Skin epidermis (tissue), 12 donors: ENCODE measurements around the gene HOXB13.

Source experiments
- H3K27ac ChIP-seq, 21 experiments: fragments of 200-600 bp; sonication (generic) in 11 of 21; one replicate each; pipeline ENCODE4 v1.5.0; 2020; ENCODE audit warnings: mild to moderate bottlenecking in 3 of 21, inconsistent platforms in 2 of 21, moderate library complexity in 2 of 21
- H3K4me3 ChIP-seq, 7 experiments: fragments of 200-600 bp; sonication (generic) in 2 of 7; one replicate each; pipeline ENCODE4 v1.5.0; 2020; ENCODE audit warnings: inconsistent platforms in 2 of 7, mild to moderate bottlenecking in 2 of 7, moderate library complexity in 1 of 7

The HOXB13 gene

DNA sequence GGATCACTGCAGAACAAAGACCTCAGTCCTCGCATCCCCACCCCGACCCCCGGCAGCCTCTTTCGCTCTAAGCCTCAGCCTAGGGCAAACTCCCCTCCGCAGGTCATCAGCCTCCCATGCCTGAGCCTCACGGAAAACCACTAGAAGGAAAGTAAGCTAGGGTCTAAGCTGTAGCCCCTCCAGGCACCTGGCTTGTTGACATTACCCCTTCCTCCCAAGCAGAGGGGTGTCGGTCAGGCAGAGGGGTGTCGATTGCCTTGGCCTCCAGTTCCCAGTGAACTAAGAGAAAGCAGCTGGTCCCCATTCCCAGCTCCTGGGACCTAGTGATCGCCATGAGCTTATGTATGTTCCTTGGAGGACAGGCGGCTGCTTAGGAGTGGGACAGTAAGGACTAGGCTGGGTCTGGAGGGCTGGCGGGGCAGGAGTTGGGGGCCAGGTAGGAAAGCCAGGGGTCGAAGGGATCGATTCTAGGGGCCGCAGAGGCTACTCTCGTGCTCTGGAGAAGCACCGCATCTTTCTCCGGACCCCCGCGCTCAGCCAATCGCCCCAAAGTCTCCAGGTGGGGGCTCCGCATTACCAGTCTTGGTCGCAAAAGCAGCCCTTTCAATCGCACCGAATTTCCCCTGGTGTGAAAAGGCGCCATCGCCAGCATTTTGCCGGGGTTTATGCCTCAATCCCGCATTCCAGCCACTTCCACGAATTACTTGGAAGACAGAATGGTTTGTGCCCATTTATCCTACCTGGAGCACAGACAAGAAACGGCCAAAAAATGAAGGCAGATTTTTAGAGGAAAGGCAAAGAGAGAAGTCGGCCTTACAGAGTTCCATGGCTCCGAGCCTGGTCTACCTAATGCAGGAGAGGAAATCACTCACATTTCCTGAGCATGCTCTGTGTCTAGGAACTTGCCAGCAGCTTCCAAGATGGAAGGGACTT, 21.3 kb upstream of the HOXB13 start:
- H3K4me3 ChIP-seq: no peak overlapping the region
- H3K27ac ChIP-seq: no peak overlapping the region

DNA sequence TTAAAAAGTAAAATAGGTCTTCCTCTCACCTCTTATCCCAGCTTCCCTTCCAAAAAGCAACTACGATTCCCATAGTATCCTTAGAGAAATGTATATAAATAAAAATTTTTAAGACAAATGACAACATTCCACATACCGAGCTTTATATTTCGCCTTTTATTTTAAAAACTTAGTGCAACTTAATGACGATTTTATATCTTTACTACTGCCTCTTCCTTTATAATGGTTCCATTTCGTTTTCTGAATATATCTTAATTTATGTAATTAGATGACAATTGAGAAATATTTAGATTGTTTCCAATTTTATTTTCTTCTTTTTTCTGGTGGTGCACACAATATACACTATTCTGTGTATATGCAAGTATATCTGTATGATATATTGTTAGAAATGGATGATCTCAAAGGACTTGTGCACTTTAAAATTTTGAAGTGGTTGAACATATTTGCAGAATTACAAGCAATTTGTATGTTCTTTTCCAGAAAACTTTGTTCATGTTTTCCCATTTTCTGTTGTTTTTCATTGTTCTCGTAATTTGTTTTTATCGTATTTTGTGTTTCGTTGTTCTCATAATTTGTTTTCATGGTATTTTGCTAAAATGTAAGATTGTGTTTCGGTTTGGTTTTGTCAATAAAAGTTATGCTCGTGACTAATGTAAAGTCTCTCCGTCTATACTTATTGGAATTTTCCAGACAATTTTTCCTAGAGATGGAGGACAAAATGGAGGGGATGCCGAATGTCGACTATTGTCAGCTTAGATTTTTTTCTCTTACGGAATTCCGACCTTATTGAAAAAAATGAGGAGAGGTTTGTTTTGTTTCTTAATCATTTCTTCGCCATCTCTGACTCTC, 20.4 kb upstream of the HOXB13 start:
- Histone ChIP-seq H3K27ac (no peak overlapping the region), H3K4me3 (no peak overlapping the region)

DNA sequence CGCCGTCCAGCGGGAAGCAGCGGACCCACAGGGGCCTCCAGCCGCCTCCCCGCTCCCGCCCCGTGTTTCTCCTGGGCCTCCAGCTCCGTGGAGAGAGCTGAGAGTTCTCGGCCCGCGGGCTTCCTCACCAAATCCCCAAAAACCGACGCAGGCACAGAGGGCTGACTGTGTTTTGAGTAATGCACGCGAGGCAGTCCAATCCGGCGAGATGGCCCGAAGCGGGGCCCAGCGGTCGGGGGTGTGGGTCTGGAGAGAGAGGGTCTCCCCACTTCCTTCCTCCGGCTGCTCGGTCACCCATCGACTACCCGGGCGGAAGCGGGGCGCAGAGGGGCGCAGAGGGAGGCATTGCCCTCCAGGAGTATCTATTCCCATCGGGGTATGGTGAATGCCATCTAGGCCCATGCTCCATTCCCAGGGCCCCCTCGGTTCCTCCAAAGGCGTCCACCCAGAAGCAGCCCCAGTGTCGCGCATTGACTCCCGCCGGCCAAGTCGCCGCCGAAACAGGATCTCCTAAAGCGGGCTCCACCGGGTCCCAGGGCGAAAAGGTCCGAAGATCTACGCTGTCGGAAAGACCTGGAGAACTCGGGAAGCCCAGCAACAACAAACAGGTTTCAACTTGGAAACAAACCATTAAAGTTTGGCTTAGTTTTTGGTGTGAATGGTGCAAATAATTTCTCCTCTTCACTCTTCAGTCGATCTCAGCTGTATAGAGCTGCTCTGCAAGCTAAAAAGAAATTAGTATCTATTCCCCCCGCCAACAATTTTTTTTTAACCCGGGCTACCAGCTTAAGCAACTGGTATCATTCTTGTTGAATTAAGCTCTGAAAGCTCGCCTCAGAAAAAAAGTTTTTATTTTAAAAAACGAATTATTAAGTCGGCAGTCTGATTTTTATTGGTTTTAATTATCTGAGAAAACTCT, 19.2 kb upstream of the HOXB13 start:
- Histone ChIP-seq H3K27ac (no peak overlapping the region), H3K4me3 (no peak overlapping the region)

DNA sequence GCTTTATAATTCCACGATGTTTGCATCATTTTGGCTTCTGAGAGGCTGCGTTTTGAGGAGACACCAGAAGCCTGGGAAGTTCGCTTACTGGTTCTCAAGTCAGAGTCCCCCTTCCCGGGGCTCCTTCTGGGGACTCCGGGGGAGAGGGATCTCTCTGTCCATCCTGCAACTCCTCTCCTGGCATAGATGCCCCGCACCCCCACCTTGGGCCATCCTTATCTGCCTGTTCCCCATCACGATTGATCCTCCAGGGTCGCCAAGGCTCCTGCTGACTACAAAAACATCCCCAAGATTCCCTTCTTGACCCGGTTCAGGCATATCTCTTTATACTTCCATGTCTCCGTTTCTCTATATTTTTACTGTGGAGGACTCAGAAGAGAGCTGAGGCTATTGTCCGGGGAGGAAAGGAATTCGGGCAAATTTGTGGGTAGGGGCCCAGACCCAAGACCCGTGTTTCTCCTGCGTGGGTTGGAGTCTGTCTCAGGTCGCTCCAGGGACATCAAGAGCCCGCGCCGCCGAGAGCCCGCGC, 18.4 kb upstream of the HOXB13 start:
- H3K4me3 ChIP-seq: no peak overlapping the region
- H3K27ac ChIP-seq: no peak overlapping the region

DNA sequence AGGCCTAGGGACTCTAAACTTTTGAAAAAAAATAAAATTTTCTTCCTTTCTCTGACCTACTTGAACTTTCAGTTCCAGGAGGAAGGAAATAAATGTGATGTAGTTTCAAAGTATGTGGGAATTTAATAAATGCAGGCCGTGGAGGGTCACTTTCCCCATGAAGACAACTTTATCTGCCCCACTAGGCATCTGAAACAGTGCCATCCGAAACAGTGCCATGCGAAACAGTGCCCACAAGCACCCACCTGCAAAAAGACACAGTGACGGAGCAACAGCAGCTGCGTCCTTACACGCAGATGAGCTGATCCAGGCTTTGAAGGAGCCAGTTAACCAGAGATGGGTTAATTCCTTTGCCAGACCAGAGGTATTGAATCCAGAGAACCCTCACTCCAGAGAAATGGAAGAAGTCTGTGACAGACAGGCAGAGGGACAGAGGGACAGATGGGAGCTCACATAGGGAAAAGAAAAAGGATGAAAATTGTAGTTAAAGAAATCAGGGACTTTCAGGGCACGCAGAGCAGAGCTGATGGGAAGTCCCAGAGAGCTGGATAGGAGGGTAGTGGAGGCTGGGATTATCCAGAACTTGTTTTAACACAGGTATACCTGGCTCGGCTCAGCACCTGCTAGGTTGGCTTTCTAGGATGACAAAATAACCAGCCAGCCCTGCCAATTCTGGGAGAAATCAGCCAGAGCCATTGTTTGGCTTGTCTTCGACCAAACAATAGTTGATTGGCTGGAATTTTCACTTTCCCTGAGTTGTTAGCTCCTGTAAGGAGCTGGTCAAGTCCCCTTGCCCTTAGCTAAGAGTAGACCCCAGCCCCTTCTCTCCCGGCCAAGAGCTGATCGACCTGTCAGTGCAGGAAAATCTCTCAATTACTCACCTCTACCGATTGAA, 17.1 kb upstream of the HOXB13 start:
- Histone ChIP-seq H3K4me3 (no peak overlapping the region), H3K27ac (no peak overlapping the region)

DNA sequence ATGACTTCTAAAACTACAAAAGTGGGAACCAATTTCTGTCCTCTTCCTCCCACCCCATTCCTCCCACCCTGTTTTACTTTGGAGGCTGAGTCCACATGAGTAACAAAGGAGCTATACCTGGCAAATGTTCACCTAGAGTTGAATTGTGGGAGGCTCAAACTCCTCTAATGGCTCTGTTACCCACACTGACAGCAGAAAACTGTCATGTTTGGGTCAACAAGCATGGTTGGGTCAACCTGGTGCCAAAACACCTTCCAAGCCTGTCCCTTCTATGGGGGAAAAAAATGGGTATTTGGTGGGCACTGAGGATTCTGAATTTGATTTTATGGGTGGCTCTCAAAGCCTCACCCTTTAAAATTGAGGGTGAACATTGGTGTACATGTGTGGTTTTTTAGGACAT, 12.0 kb upstream of the HOXB13 start:
- Histone ChIP-seq H3K4me3 (no peak overlapping the region), H3K27ac (no peak overlapping the region)

DNA sequence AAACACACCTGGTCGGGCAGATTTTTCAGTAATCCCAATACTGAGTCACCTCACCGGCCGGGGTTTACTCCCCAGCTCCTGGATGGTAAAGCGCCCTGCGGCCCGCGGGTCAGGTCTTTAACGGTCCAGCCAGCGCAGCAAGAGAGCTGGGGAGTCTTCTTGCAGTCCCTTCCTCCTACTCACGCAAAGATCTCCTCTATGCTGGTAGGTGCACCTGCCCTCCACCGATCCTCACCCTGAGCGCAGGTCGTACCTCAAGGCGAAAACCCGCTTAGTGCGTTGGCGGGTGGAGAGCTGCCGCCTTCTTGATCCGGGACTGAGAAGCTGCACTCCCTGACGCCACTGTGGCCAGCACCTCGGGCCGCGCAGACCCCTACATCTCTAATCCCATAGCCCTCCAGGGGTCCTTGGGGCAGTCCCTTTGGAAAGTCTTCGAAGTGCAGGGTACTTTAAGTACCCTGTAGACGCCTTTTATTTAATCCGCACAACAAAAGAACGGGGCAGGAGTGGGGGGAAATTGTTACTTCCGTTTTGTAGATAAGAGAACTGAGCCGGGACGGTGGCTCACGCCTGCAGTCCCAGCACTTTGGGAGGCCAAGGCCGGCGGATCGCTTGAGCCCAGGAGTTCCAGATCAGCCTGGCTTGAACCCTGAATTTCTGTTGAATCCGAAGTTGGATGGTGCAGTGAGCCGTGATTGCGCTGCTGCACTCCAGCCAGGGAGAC, 10.4 kb upstream of the HOXB13 start:
- Histone ChIP-seq H3K4me3 (no peak overlapping the region), H3K27ac (no peak overlapping the region)

DNA sequence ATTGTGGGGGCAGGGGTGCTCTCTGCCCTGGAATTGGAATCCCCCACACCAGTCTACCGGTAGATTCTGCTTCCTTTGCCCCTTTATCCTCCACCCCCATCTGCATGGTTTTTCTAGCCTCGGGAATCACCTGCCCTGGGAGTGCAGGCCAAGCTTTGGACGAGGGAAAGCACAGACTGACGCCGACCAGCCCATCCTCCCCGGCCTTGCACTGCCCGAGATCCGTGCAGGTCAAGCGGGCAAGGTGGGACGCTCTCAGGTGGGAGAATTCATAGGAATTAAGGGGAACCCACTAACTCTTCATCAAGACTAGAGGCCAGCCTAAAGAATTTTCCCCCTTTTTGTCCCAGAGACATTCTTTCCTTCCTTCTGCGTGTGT, 9.9 kb upstream of the HOXB13 start:
- H3K4me3 ChIP-seq: no peak overlapping the region
- no peak overlapping the region for H3K27ac ChIP-seq

DNA sequence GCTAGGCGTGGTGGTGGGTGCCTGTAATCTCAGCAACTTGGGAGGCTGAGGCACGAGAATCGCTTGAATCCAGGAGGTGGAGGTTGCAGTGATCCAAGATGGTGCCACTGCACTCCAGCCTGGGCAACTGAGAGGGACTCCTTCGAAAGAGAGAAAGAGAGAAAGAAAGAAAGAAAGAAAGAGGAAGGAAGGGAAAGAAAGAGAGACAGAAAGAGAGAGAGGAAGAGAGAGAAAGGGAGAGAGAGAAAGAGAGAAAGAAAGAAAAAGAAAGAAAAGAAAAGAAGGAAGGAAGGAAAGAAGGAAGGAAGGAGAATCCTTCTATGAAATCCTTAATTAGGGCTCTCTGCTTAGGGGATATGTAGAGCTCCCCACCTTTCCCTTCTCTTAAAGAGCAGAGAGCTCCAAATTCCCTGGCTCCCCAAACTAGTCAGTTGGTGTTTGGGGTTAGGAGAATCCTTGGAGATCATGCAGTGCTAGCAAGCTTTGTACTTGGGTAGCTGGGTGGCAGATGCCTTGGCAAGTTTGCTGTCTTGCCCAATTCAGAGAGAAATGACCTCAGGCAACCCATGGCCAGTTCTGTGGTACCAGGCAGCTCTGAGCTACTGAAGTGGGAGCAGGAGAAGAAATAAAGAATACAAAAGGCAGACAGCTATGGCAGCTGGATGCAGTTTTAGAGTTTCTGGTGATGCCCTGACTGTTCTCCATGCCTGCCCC, 8.9 kb upstream of the HOXB13 start:
- H3K27ac ChIP-seq: no peak overlapping the region
- H3K4me3 ChIP-seq: no peak overlapping the region

DNA sequence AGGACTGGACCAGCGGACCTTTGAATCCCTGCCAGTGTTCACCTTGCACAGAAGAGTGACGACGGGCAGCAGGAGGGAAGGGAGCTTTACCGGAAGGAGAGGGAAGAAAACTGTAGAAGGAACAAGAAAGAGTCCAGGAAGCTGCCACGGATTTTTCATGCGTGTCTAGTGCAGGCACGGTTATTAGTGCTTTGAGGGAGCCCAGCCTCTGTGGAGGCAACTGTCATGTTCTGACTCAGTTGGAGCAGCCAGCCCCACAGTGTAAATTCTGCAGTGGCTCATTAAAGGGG, 6.5 kb upstream of the HOXB13 start:
- H3K27ac ChIP-seq: no peak overlapping the region

DNA sequence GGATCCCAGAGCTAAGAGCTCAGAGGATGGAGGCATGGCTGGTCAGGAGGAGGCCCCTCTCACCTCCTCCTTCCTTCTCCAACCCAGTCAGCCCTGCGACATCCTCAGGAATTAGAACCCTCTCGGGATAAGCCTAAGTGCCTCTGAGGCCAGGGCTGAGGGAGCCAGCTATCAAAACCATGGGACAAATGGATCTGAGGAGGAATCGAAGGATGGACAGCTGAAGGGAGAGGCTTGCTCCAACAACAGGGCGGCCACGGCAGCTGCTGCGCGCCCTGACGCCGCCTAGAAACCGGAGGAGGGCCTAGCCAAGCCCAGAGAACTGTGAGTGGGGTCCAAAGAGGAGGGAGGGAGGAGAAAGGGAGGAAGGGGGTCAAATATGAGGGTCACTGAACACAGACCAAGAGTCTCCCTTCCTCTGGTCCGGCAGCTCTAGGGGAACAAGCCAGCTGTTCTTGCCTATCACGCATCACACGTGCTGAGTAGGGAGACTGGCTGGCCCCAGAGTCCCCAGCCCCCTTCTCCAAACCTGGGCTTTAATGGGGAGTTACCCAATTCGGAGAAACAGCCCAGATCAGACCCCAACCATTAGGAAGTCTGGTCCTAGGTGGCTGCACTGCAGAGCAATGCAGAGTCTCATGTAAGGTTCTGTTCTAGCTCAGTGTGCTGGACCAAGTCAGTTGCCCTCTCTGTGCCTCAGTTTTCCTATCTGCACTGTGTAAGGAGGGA, 5.9 kb upstream of the HOXB13 start:
- Histone ChIP-seq H3K4me3 (no peak overlapping the region), H3K27ac (no peak overlapping the region)

More for the DNA sequence above, 6.5 kb upstream of the HOXB13 start:
- H3K4me3 ChIP-seq: no peak overlapping the region

DNA sequence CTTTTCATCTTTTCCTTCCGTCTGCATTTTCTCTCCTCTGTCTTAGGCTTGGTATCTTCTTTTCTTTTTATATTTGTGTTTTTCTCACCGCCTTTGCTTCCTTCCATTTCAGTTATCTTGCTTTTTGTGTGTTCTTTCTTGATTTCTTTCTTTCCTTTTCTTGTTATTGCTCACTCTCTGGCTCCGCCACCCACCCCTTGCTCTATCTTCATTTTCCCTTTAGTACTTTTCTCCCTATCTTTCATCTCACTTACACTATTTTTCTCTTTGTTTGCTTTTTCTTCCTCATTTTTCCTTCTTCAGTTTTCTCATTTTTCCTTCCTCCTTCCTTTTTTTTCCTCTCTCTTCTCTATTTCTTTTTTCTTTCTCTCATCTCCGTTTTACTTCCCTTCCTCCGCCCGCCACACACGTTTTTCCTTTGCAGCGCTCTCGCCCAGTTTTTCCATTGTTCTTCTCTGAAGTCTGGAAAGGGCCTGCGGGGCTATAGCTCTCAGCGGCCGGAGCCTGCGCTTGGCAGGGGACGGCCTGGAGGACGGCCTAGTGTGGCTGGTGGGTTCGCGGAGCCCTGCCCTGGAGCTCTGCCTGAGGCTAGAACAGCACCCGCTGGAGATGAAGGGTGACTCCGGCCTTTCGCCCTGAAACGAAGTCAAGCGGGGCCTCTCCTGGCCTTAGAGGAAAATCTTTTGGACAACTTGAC, 5.2 kb upstream of the HOXB13 start:
- H3K27ac ChIP-seq: no peak overlapping the region

DNA sequence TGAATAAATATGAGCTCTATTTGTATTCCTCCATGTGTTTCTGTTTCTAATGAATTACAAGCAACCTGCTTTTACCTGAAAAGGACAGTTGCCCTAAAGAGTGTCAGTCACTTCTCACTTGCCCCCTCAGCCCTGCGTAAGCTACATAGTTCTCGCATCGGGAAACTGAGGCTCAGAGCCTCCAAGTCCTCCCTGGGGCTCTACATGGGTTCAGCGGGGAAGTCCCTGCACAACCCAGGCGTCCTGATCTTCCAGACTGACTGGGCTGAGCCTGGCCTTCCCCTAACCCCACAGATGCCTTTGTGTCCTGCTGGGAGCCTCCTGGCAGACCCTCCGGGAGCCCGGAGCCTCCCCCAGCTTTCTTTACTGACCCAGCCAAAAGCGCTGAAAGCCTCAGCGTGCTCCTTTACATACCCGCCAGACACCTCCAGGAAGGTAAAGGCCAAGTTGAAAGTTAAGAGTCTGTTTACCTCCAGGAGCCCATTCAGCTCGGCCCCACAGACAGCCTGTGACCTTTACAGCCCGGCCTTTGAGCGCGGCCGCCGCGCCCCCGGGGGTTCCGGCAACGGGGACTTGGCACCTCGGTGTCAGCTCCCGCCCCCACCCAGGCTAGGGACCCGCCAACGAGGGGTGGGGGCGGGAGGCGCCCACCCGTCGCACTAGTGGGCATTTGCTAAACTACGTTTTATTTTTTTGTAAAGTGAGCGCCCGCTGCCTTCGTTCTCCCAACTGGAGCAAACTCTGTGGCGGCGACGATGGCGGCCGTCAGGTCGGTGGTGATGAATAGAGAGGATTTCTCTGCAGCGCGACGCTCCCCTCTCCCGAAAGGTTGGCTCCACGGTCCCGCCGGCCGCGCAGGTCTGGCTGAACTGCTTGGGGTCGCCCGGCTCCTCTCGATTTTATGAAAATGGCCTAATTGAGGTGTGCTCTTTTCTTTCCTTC, 4.4 kb upstream of the HOXB13 start:
- Histone ChIP-seq H3K27ac (no peak overlapping the region), H3K4me3 (no peak overlapping the region)

More for the DNA sequence above, 5.2 kb upstream of the HOXB13 start:
- H3K4me3 ChIP-seq: no peak overlapping the region

DNA sequence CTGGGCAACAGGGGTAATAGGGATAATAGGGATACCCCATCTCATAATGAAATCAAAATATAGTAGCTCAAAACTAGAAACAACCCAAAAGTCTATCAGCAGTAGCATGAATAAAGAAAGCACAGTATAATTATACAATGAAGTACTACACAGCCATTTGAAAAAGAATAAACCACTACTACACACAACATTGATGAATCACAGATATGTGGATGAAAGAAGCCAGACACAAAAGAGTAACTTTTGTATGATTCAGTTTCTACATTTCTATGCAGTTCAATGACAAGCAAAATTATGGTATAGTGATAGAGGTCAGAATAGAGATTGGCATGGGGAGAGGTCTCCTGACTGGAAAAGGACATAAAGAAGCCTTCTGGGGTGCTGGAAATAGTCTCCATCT, 2.8 kb upstream of the HOXB13 start:
- no peak overlapping the region for H3K4me3 ChIP-seq
- H3K27ac ChIP-seq: no peak overlapping the region

DNA sequence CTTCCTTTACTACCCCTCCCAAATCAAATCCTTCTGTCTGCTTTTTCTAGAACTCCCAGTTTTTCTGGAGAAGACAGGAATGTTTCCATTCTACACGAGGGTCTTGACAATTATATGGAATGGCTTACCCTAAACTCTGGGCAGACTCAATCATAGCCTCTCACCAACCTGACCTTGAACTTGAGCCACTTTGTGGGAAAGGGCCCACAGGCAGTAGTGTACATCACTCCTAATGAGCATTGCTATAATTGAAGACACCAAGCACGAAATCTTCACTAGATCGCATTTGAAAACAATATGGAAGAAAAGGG, 1.6 kb upstream of the HOXB13 start:
- no peak overlapping the region for H3K4me3 ChIP-seq
- no peak overlapping the region for H3K27ac ChIP-seq
